T-helper 22 cell (primary cell): ENCODE data around the gene NAB2.

Experiments
- DNase-seq: peaks from one replicate; pipeline ENCODE4 v3.0.0-alpha.2; 2020; ENCODE audit warnings: low read depth

Gene NAB2

GRCh38 chr12:57093415-57094207 is 4.7 kb downstream of the NAB2 start:
- DNase-seq: peak; percentile 28

- no peak for DNase-seq
These were observed 5.6 kb downstream of the NAB2 start for GRCh38 chr12:57094208-57095160.

- no peak for DNase-seq
These were observed 6.5 kb downstream of the NAB2 start for GRCh38 chr12:57095440-57095839.

GRCh38 chr12:57096099-57096572 is 7.2 kb downstream of the NAB2 start:
- DNase-seq: no peak

- DNase-seq: no peak
These were observed 8.0 kb downstream of the NAB2 start for GRCh38 chr12:57096748-57097553.

GRCh38 chr12:57097554-57097835 is 8.6 kb downstream of the NAB2 start:
- no peak for DNase-seq

- DNase-seq: no peak
These were observed 9.6 kb downstream of the NAB2 start for GRCh38 chr12:57098546-57098945.

- no peak for DNase-seq
These were observed 10.3 kb downstream of the NAB2 start for GRCh38 chr12:57099047-57099714.

- DNase-seq: no peak
These were observed 10.9 kb downstream of the NAB2 start for GRCh38 chr12:57099766-57100165.

GRCh38 chr12:57101892-57102695 is 13.2 kb downstream of the NAB2 start:
- no peak for DNase-seq

GRCh38 chr12:57103856-57104255 is 14.9 kb downstream of the NAB2 start:
- no peak for DNase-seq

GRCh38 chr12:57104292-57104910 is 15.5 kb downstream of the NAB2 start:
- DNase-seq: no peak

GRCh38 chr12:57105011-57105753 is 16.3 kb downstream of the NAB2 start:
- DNase-seq: no peak

- DNase-seq: no peak
These were observed 17.3 kb downstream of the NAB2 start for GRCh38 chr12:57106021-57106708.

- no peak for DNase-seq
These were observed 18.7 kb downstream of the NAB2 start for GRCh38 chr12:57107456-57108155.

GRCh38 chr12:57109207-57110103 is 20.5 kb downstream of the NAB2 start:
- no peak for DNase-seq
